Measurements from ENCODE around the gene TAS2R41.

Gene TAS2R41

DNA sequence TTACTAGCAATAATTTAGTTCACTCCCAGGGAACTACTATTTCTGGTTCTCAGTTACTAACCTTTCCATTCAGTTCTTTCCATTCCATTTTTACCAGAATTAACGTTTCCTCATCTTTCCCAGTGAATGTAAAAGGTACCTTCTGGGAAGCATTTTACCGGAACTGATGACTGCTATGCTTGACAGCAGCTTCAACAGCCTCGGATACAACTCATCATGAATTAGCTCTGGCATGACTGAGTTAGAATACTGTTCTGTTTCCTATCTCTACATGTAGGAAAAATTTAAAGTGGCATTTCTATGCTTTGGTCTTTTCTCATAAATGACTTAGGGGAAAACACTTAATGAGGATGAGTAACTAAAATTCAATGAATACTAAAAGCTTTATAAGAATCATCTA lies 18.6 kb downstream of the TAS2R41 start:
- H4K20me1 ChIP-seq (ENCODE audit: low read depth, low read length): no peaks in the 10 kb centered on the region
- 0 out of 2 replicates have a peak, but pooled peaks cover 3% of the 10 kb centered on the region for H3K9me2 ChIP-seq (replicated peaks; ENCODE audit: insufficient read depth, low read length)
- H3F3A ChIP-seq (ENCODE audit: insufficient read depth): no peaks in the 10 kb centered on the region
- TF ChIP-seq EZH2phosphoT487 (conservative IDR thresholded peaks at IDR 0.05; ENCODE audit: low read length): no peak
- TF ChIP-seq, protein P1, sequence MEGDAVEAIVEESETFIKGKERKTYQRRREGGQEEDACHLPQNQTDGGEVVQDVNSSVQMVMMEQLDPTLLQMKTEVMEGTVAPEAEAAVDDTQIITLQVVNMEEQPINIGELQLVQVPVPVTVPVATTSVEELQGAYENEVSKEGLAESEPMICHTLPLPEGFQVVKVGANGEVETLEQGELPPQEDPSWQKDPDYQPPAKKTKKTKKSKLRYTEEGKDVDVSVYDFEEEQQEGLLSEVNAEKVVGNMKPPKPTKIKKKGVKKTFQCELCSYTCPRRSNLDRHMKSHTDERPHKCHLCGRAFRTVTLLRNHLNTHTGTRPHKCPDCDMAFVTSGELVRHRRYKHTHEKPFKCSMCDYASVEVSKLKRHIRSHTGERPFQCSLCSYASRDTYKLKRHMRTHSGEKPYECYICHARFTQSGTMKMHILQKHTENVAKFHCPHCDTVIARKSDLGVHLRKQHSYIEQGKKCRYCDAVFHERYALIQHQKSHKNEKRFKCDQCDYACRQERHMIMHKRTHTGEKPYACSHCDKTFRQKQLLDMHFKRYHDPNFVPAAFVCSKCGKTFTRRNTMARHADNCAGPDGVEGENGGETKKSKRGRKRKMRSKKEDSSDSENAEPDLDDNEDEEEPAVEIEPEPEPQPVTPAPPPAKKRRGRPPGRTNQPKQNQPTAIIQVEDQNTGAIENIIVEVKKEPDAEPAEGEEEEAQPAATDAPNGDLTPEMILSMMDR (IDR thresholded peaks at IDR 0.05; ENCODE audit: insufficient read depth, low read length, poor library complexity, severe bottlenecking): no peak
- no peak overlapping the region for H3K9ac ChIP-seq (ENCODE audit: low read length)
- no peak overlapping the region for H2AFZ ChIP-seq (ENCODE audit: low read depth, low read length, severe bottlenecking)
- H3K9me3 ChIP-seq (ENCODE audit: insufficient read depth, low read length): no peaks in the 10 kb centered on the region
- no peak overlapping the region for H3K4me3 ChIP-seq (ENCODE audit: insufficient read depth, low read length, poor library complexity, severe bottlenecking)
- no peaks in the 10 kb centered on the region for H3K27me3 ChIP-seq (ENCODE audit: low read length)
- no peaks in the 10 kb centered on the region for H3K36me3 ChIP-seq (ENCODE audit: low read length)
- H3K4me2 ChIP-seq (ENCODE audit: low read depth, low read length, poor library complexity, severe bottlenecking): no peak overlapping the region
- H3K27ac ChIP-seq (ENCODE audit: low read depth, low read length): no peak overlapping the region
- no peaks in the 10 kb centered on the region for H3K79me2 ChIP-seq (ENCODE audit: insufficient read depth, low read length)

DNA sequence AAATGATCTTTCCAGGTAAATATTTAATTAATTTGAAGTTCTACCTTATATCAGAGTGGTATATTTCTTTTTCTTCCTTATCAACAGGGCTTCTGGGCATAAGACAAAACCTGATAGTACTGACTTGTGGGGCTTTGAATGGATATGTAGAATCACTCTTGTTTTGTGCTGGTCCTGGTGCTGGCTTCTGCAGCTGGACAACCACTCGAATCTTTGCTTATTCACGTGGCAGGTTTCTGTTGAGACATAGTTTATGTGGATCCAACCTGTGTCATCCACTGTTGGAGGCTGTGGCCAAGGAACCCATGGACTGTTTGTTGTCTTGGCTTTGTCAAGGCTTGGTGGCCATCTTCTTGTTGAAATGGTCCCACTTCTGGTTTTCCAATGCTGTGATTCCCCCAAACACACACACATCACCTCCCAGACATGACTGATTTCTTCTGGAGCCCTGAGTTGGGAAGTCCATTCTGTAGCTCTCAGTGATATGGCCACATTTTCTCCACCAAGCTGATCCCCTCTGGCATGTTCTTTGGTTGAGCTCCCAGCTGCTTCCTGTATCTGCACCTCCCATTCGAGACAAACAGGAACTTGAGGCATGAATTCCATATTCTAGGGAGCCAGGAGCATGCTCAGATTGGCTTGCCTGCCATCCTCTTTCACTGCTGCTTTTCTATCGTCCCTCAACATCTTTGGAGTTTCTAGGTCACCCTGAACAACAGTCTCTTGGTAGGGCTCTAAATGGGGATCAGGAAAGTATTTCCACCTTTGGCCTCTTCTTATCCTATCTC lies 19.5 kb downstream of the TAS2R41 start:
- no peak overlapping the region for H3K27ac ChIP-seq (ENCODE audit: low read depth, low read length)
- no peaks in the 10 kb centered on the region for H3F3A ChIP-seq (ENCODE audit: insufficient read depth)
- H3K9ac ChIP-seq (ENCODE audit: low read length): no peak overlapping the region
- TF ChIP-seq EZH2phosphoT487 (conservative IDR thresholded peaks at IDR 0.05; ENCODE audit: low read length): no peak
- TF ChIP-seq, protein P1 (IDR thresholded peaks at IDR 0.05; ENCODE audit: insufficient read depth, low read length, poor library complexity, severe bottlenecking): no peak
- no peak overlapping the region for H2AFZ ChIP-seq (ENCODE audit: low read depth, low read length, severe bottlenecking)
- H3K36me3 ChIP-seq (ENCODE audit: low read length): no peaks in the 10 kb centered on the region
- no peaks in the 10 kb centered on the region for H3K79me2 ChIP-seq (ENCODE audit: insufficient read depth, low read length)
- no peaks in the 10 kb centered on the region for H4K20me1 ChIP-seq (ENCODE audit: low read depth, low read length)
- H3K27me3 ChIP-seq (ENCODE audit: low read length): no peaks in the 10 kb centered on the region
- H3K9me2 ChIP-seq (replicated peaks; ENCODE audit: insufficient read depth, low read length): 0 out of 2 replicates have a peak, but pooled peaks cover 3% of the 10 kb centered on the region
- no peaks in the 10 kb centered on the region for H3K9me3 ChIP-seq (ENCODE audit: insufficient read depth, low read length)
- no peak overlapping the region for H3K4me3 ChIP-seq (ENCODE audit: insufficient read depth, low read length, poor library complexity, severe bottlenecking)
- no peak overlapping the region for H3K4me2 ChIP-seq (ENCODE audit: low read depth, low read length, poor library complexity, severe bottlenecking)

DNA sequence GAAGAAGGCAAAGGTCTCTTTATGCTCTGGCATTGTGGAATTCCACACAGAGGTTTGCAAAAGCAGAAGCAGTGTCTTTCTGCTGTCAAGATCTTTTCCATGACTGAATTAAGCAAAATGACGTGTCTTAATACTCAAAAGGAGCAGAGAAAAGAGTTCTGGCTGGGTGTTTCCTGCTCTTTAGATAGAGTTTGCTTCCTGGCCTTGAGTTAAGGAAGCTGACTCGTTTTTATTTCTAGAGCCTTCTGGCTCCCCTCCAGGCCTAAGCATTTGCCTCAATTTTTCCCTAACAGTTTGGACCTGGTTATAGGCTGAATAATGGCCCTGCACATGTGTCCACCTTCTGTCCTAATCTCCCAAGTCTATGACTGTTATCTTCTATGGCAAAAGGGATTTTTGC lies 21.6 kb downstream of the TAS2R41 start:
- Histone ChIP-seq H3F3A (ENCODE audit: insufficient read depth) (no peaks in the 10 kb centered on the region), H3K9me2 (replicated peaks; ENCODE audit: insufficient read depth, low read length) (0 out of 2 replicates have a peak, but pooled peaks cover 3% of the 10 kb centered on the region), H3K4me3 (ENCODE audit: insufficient read depth, low read length, poor library complexity, severe bottlenecking) (no peak overlapping the region), H3K4me2 (ENCODE audit: low read depth, low read length, poor library complexity, severe bottlenecking) (no peak overlapping the region), H3K27ac (ENCODE audit: low read depth, low read length) (no peak overlapping the region), H2AFZ (ENCODE audit: low read depth, low read length, severe bottlenecking) (no peak overlapping the region), H4K20me1 (ENCODE audit: low read depth, low read length) (no peaks in the 10 kb centered on the region), H3K9ac (ENCODE audit: low read length) (no peak overlapping the region), H3K9me3 (ENCODE audit: insufficient read depth, low read length) (no peaks in the 10 kb centered on the region), H3K36me3 (ENCODE audit: low read length) (no peaks in the 10 kb centered on the region), H3K27me3 (ENCODE audit: low read length) (no peaks in the 10 kb centered on the region), H3K79me2 (ENCODE audit: insufficient read depth, low read length) (no peaks in the 10 kb centered on the region)
- TF ChIP-seq, protein P1 (IDR thresholded peaks at IDR 0.05; ENCODE audit: insufficient read depth, low read length, poor library complexity, severe bottlenecking): no peak
- TF ChIP-seq EZH2phosphoT487 (conservative IDR thresholded peaks at IDR 0.05; ENCODE audit: low read length): no peak
